Ovary (tissue), 9 donors: ENCODE data around the gene ZSWIM6. TPM values are rescaled to one million over a fixed set of nuclear protein-coding genes. Genes with fewer than 3 reads are reported as not detected.

Source experiments
- DNase-seq, 5 donors: peaks; one replicate each; pipeline ENCODE4 v3.0.0-alpha.2; 2019 to 2020
- H3K27ac ChIP-seq, 2 donors: fragments of 200-600 bp; one replicate each; pipeline versions ENCODE4 v1.5.1 to v1.8.0; 2019 to 2022
- H3K27me3 ChIP-seq: fragments of 200-600 bp; one replicate; pipeline ENCODE4 v1.8.0; 2022
- H3K36me3 ChIP-seq: fragments of 200-600 bp; sonication (generic); one replicate; pipeline ENCODE4 v1.5.1; 2019
- H3K4me1 ChIP-seq: one replicate; pipeline ENCODE4 v1.8.1; 2013; ENCODE audit warnings: mild to moderate bottlenecking, moderate library complexity; ENCODE audit not compliant: insufficient read depth
- H3K4me3 ChIP-seq: fragments of 200-600 bp; sonication (generic); one replicate; pipeline ENCODE4 v1.5.1; 2017
- H3K9me3 ChIP-seq, 2 donors: fragments of 200-600 bp in 1 of 2; sonication (generic) in 1 of 2; one replicate each; pipeline versions ENCODE4 v1.5.1 to v1.8.1; 2013 to 2019; ENCODE audit warnings: mild to moderate bottlenecking in 1 of 2, moderate library complexity in 1 of 2
- EP300 ChIP-seq: sonication (generic); formaldehyde crosslinking; IDR thresholded peaks from one replicate; pipeline ENCODE4 v1.6.1; 2017; ENCODE audit warnings: antibody characterized with exemption
- POLR2A ChIP-seq: fragments of 450-650 bp; IDR thresholded peaks from one replicate; pipeline ENCODE4 v1.6.1; 2017; ENCODE audit warnings: antibody characterized with exemption, mild to moderate bottlenecking, moderate library complexity
- WGBS, 3 donors: extraction: QIAGEN DNeasy Blood & Tissue Kit in 1 of 3; methylation state at CpG; one replicate each; pipeline versions ENCODE4 v1.1.5 to v1.1.7; 2013 to 2017; 5-methylcytosine and 5-hydroxymethylcytosine counted together
- intact Hi-C, 4 donors: fragments of 100-400 bp; cut with DNase I; formaldehyde crosslinking; loops; one replicate each; pipeline versions ENCODE4 v1.11.0 to v1.15.1; 2022 to 2023
- polyA plus RNA-seq, 2 donors: library from polyadenylated mRNA; stranded (reverse); fragments of 200-250 nt in 1 of 2; fragments of 350-450 nt in 1 of 2; fragmentation: Illumina TruSeq in 1 of 2; extraction: RNeasy Lipid Tissue Mini Kit (QIAGEN cat#74804) in 1 of 2; gene quantifications; one replicate each; pipeline ENCODE4 v1.2.3, GENCODE V29; 2013 to 2014
- total RNA-seq, 7 donors: library from RNA; depleted of rRNA in 2 of 7; stranded (reverse); fragments of >200 nt in 2 of 7; fragmentation: NEBNext Ultra II Directional in 3 of 7; extraction: Animal tissue kit (Norgen Biotek cat#: 25700) in 3 of 7; gene quantifications; one replicate each; pipeline versions ENCODE4 v1.1.0 to v1.2.4, GENCODE V29; 2016 to 2023
- TF ChIP-seq, protein P1 (sequence below), 3 donors: fragments of 450-650 bp in 2 of 3; fragments of 200-600 bp in 1 of 3; IDR thresholded peaks; one replicate each; pipeline versions ENCODE4 v1.5.1 to v1.8.0; 2016 to 2022; ENCODE audit warnings: antibody characterized with exemption in 3 of 3, mild to moderate bottlenecking in 1 of 3
- donor health status: DM: no; HTN: no; CAD: no; lungs with moderate emphysema.
- donor health status: DM: no; HTN: no; CAD: no.
- donor health status: Bipolar disorder and iron deficiency.
- donor health status: DM: yes; HTN: yes; CAD: no.
- donor health status: DM: no; HTN: no; CAD: no.
- donor health status: DM: yes; HTN: yes; CAD: no.

ZSWIM6 gene
- total and polyA plus RNA-seq, 9 donors = 4.1 to 15.3 (median 10.6) TPM

DNA sequence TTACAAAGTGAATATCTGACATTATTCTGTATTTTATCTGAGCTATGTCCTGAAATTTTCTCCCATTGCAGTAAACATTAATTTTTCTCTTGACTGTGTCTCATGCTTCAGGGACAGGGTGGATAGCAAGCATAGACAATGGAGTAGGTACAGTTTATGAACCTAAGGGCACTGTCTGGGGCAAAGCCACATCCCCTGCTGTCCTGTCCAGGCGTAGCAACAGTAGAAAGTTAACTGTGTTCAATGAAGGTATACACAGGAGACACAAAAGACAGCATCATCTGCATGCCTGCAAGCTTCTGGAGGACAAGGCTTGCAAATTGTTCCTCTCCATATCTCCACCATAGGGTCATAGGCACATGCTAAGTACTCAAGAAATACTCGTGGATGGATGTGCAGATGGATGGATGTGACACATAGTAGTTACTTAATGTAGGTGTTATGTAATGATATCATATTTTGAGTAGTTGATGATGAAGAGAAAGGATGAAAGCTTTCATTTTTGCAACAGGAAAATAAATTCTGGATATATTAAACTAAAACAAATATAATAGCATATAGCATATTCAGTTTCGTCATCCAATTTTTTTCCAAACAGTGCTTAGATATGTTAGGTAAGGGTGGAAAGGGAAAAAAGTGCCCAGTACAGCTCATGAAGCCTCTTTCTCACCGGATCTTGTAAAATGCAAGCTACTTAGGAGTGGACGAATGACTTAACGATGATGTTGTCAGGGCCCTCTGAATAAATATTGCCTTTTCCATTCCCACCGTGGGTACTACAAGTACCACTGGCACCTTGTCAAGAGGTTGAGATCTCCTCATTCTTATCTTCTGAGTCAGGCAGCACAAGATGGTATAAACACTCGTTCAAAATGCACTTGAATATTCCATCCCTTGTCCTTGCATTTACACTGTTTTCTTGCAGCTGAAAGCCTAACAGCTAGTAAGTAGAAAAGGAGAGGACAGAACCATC, 19.9 kb upstream of the ZSWIM6 start:
- Histone ChIP-seq H3K36me3 (no peaks in the 10 kb centered on the region), H3K4me1 (peaks cover 2% of the 10 kb centered on the region), H3K27me3 (no peaks in the 10 kb centered on the region), H3K9me3 (no peaks in the 10 kb centered on the region), H3K27ac (no peak overlapping the region), H3K4me3 (no peak overlapping the region)
- intact Hi-C loops = no loop called here
- TF ChIP-seq, protein P1, sequence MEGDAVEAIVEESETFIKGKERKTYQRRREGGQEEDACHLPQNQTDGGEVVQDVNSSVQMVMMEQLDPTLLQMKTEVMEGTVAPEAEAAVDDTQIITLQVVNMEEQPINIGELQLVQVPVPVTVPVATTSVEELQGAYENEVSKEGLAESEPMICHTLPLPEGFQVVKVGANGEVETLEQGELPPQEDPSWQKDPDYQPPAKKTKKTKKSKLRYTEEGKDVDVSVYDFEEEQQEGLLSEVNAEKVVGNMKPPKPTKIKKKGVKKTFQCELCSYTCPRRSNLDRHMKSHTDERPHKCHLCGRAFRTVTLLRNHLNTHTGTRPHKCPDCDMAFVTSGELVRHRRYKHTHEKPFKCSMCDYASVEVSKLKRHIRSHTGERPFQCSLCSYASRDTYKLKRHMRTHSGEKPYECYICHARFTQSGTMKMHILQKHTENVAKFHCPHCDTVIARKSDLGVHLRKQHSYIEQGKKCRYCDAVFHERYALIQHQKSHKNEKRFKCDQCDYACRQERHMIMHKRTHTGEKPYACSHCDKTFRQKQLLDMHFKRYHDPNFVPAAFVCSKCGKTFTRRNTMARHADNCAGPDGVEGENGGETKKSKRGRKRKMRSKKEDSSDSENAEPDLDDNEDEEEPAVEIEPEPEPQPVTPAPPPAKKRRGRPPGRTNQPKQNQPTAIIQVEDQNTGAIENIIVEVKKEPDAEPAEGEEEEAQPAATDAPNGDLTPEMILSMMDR (IDR thresholded peaks at IDR 0.05) = no peak
- TF ChIP-seq EP300 (no peak), POLR2A (no peak)
- DNase-seq = no peak
- 72 to 76% (median 74%) methylated on average over 8 of the region's 8 CpGs for WGBS, 3 donors

DNA sequence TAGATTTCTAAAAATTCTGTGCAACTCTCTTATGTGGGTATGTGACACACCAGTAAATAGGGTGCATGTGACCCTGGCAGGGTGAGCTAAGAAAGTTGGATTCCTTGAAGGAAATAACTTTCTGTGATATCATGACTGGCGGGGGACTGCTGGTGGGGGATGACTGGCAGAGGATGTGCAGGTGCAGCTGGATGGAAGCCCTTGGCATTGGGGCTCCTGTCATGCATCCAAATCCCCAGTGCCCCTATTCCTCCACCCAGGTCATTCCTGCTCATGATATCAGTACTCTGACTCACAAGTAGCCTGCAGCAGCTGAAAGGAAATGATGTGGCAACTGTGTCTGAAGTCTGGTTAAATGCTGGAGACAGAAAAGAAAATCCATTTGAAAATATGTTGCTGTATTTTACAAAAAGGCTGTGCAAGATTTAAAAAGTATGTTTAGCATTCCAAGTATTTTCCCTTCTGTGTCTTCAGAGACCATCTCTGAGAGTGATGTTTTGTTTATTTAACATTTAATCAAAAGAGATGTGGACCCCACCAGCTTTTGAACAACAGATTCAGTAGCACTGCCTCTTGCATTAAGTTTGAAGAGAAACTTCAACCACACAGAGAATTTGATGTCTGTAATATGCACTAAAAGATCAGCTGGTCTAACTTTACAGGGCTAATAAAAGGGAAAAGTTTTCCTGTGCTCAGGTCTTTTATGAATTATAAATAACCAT, 17.9 kb upstream of the ZSWIM6 start:
- Histone ChIP-seq H3K27me3 (no peaks in the 10 kb centered on the region), H3K36me3 (no peaks in the 10 kb centered on the region), H3K27ac (no peak overlapping the region), H3K9me3 (no peaks in the 10 kb centered on the region), H3K4me3 (no peak overlapping the region), H3K4me1 (peaks cover 2% of the 10 kb centered on the region)
- TF ChIP-seq, protein P1 (IDR thresholded peaks at IDR 0.05) = no peak
- TF ChIP-seq POLR2A (no peak), EP300 (no peak)
- no peak for DNase-seq
- intact Hi-C loops = no loop called here
- WGBS, 3 donors = 18 to 39% (median 38%) methylated on average over 1 of the region's 1 CpG

DNA sequence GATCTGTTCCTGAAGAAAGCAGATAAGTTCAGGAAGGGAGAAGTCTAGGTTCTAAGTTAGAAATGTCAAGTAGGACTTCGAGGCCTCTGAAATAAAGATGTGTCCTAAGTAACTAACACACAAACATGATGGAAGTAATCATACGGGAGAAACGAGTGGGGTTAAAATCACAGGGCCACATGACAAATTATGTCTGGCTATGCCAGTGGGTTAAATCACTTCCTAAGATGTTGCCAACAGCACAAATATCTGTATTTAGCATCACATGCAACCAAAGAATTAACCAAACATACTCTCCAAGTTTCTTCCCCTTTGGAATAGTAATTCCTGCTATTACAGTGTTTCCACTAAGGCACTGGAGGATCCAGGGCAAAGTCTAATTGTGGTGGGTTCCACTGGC, 13.7 kb upstream of the ZSWIM6 start:
- H3K9me3 ChIP-seq = no peaks in the 10 kb centered on the region
- no peak for DNase-seq
- no peak overlapping the region for H3K27ac ChIP-seq
- H3K27me3 ChIP-seq = no peaks in the 10 kb centered on the region
- TF ChIP-seq EP300 (no peak), POLR2A (no peak)
- TF ChIP-seq, protein P1 (IDR thresholded peaks at IDR 0.05) = no peak
- no peaks in the 10 kb centered on the region for H3K36me3 ChIP-seq
- peaks cover 4% of the 10 kb centered on the region for H3K4me1 ChIP-seq
- intact Hi-C loops = no loop called here
- no peak overlapping the region for H3K4me3 ChIP-seq
- 86 to 94% (median 90%) methylated on average over 3 of the region's 3 CpGs for WGBS, 3 donors

DNA sequence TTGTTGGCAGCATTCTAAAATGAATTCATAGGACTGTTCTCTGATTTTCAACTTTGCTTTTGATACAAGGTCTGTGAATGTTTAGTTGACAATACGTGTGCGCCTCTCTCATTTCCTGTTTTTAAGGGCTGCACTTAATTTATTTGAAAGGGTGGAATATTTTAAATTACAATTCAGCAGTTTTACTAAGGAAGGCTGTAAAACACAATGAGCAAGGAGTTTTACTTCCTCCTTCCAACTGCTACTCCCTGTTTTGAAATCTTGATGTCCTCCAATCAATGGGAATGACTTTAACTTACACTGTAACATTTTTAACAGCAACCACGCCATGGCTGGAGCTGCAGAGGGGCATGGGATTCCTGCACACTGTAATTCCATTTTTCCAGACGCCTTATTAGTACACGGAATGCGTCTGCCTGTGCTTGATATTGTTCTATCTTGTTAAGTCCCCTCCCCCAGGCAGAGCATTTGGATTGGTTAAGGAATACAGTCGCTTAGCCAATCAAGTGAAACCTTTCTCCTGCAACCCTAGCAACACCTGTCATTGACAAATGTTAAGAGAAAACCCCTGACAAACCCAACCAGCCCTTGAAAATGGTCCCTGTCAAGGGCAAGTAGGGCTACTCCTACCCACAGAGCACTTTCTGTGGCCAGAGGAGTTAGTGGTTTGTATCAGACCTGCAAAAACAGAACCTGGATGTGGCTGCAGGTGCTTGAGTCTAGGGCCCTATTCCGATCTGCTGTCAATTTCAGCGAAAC, 12.5 kb upstream of the ZSWIM6 start:
- Histone ChIP-seq H3K4me3 (no peak overlapping the region), H3K27ac (no peak overlapping the region), H3K4me1 (peaks cover 1% of the 10 kb centered on the region), H3K36me3 (no peaks in the 10 kb centered on the region), H3K27me3 (no peaks in the 10 kb centered on the region), H3K9me3 (no peaks in the 10 kb centered on the region)
- DNase-seq = no peak
- TF ChIP-seq, protein P1 (IDR thresholded peaks at IDR 0.05) = no peak
- TF ChIP-seq POLR2A (no peak), EP300 (no peak)
- WGBS, 3 donors = 29 to 33% (median 30%) methylated on average over 9 of the region's 9 CpGs
- intact Hi-C loops = no loop called here
